ENCODE data around the gene PDE4D.

Gene PDE4D

GRCh38 chr5:59174248-59174844 lies 719.2 kb downstream of the PDE4D start:
- peak; percentile 83 for DNase-seq (ENCODE audit: low read depth)

GRCh38 chr5:59173578-59173977 lies 719.9 kb downstream of the PDE4D start:
- DNase-seq (ENCODE audit: low read depth), result peak; percentile 74

GRCh38 chr5:59171131-59171530 lies 722.4 kb downstream of the PDE4D start:
- DNase-seq (ENCODE audit: low read depth), result no peak

- no peak for DNase-seq (ENCODE audit: low read depth)
Observed at GRCh38 chr5:59169768-59170150, 723.8 kb downstream of the PDE4D start.

- DNase-seq (ENCODE audit: low read depth), result no peak
Observed at GRCh38 chr5:59169081-59169767, 724.3 kb downstream of the PDE4D start.

GRCh38 chr5:59168067-59168466 lies 725.5 kb downstream of the PDE4D start:
- DNase-seq (ENCODE audit: low read depth), result no peak

- DNase-seq (ENCODE audit: low read depth), result no peak
Observed at GRCh38 chr5:59164041-59164830, 729.3 kb downstream of the PDE4D start.

GRCh38 chr5:59161221-59162105 lies 732.1 kb downstream of the PDE4D start:
- no peak for DNase-seq (ENCODE audit: low read depth)

GRCh38 chr5:59158637-59159391 lies 734.7 kb downstream of the PDE4D start:
- no peak for DNase-seq (ENCODE audit: low read depth)

- DNase-seq (ENCODE audit: low read depth), result no peak
Observed at GRCh38 chr5:59158165-59158564, 735.4 kb downstream of the PDE4D start.

- no peak for DNase-seq (ENCODE audit: low read depth)
Observed at GRCh38 chr5:59157068-59157467, 736.5 kb downstream of the PDE4D start.

- no peak for DNase-seq (ENCODE audit: low read depth)
Observed at GRCh38 chr5:59152701-59153245, 740.8 kb downstream of the PDE4D start.

- no peak for DNase-seq (ENCODE audit: low read depth)
Observed at GRCh38 chr5:59151162-59151889, 742.2 kb downstream of the PDE4D start.

GRCh38 chr5:59149827-59150226 lies 743.7 kb downstream of the PDE4D start:
- DNase-seq (ENCODE audit: low read depth), result no peak

- no peak for DNase-seq (ENCODE audit: low read depth)
Observed at GRCh38 chr5:59149271-59149670, 744.3 kb downstream of the PDE4D start.

- DNase-seq (ENCODE audit: low read depth), result no peak
Observed at GRCh38 chr5:59146729-59147128, 746.8 kb downstream of the PDE4D start.

- no peak for DNase-seq (ENCODE audit: low read depth)
Observed at GRCh38 chr5:59143926-59144333, 749.6 kb downstream of the PDE4D start.

- no peak for DNase-seq (ENCODE audit: low read depth)
Observed at GRCh38 chr5:59142927-59143326, 750.6 kb downstream of the PDE4D start.

- no peak for DNase-seq (ENCODE audit: low read depth)
Observed at GRCh38 chr5:59142138-59142537, 751.4 kb downstream of the PDE4D start.

GRCh38 chr5:59140133-59140532 lies 753.4 kb downstream of the PDE4D start:
- no peak for DNase-seq (ENCODE audit: low read depth)

Measured in amniotic epithelial cell (primary cell).